ENCODE data around the gene HUNK.
A peak's percentile ranks its signal among the peaks of the same experiment; 100 is the strongest.
"Not testable (repeated sequence)": the region's sequence is repeated elsewhere in the genome, so short reads cannot be mapped to it uniquely, and the experiment has no call there.

Gene HUNK

GRCh38 chr21:31872452-31873274, at the start of gene HUNK:
Gene HUNK (plus strand): TSS chr21:31873020. CDS start chr21:31873675, 655 bp downstream.
- DNase-seq: peak; percentile 36

- no peak for DNase-seq
These were observed 42.9 kb upstream of the HUNK start for GRCh38 chr21:31829736-31830472.

GRCh38 chr21:31830701-31831100, 42.1 kb upstream of the HUNK start:
- DNase-seq: no peak

DNA sequence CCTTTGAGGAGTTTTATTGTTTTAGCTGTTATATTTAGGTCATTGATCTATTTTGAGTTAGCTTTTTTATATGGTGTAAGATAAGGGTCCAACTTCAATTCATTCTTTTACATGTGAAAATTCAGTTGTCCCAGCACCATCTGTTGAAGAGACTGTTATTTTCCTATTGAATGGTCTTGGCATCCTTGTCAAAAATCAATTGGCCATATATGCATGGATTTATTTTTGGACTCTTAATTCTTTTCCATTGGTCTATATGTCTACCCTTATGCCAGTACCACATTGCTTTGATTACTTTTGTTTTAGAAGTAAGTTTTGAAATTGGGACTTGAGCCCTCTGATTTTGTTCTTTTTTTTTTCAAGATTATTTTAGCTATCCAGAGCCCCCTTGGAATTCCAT, 35.8 kb upstream of the HUNK start:
- no peak for DNase-seq

GRCh38 chr21:31837618-31838390, 35.0 kb upstream of the HUNK start:
- no peak for DNase-seq

DNA sequence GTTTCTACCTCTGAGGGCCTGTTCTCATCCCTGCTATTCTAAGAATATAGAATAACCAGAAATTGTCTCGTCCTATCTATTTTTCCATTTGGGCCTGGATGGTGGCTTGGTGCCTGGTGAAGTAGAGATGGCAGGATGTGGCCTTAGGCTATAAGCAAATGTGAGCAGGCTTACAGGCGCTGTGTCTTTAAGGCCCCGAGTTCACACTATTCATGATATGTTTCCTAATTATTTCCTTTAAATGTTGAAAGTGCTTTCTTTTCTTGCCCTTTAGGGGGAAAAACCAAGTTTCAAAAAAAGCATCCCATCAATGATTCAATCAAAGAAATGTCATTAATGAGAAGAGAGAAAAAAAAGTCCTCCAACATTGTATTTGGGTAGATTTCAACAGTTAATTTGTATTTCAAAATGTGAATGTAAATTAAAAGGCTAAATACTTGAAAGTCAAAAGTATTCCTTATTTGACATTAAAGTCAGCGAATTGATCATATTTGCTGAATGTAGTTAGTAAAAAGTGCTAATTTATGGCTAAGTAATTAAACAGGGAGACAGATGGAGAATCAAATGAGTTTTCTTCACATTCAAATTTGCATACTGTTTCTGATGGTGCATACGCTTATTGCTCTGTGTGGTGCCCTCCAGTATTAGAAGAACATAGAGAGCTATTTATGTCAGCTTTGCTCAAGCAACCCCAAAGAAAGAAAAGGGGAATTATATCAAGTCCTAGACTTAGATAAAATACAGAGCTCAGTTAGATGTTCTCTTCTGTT, 34.0 kb upstream of the HUNK start:
- no peak for DNase-seq

GRCh38 chr21:31844206-31844605, 28.6 kb upstream of the HUNK start:
- no peak for DNase-seq

DNA sequence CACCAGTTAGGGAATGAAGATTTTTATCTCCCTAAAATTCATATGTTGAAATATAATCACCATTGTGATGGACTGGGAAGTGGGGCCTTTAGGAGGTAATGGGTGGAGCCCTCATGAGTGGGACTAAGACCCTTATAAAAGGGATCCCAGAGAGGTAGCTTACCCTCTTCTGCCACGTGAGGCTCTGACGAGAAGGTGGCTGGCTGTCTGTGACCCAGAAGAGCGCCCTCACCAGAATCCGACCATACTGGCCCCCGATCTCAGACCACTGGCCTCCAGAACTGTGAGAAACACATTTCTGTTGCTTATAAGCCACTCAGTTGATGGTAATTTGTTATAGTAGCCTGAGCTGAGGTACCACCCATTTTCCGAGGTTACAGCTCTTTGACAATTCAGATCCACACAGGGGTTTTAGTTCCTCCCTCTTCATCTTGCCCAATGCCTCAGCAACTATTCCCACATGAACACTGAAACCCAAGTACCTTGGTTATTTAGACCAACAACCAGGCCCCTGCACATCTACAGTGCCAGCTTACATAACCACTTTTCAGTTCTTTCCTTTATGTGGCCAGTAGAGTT, 27.6 kb upstream of the HUNK start:
- no peak for DNase-seq

GRCh38 chr21:31846690-31847089, 26.1 kb upstream of the HUNK start:
- no peak for DNase-seq

DNA sequence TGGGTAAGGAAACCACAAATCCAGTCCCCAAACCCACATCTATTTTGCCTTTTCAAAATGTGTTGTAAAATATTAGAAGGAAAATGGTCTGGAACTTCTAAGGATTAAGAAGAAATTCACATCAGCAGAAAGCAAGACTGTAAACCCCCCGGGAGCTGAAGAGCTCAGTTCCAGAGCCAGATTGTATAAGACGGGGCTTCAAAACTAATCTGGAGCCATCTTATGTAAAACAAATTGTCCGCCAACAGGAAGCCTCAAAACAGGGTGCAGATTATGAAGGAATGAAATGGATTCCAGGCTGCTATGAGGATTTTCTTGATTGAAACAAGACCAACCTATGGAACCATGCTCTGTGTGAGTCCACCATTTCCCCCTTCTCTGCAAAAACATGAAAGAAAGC, 25.1 kb upstream of the HUNK start:
- DNase-seq: no peak

DNA sequence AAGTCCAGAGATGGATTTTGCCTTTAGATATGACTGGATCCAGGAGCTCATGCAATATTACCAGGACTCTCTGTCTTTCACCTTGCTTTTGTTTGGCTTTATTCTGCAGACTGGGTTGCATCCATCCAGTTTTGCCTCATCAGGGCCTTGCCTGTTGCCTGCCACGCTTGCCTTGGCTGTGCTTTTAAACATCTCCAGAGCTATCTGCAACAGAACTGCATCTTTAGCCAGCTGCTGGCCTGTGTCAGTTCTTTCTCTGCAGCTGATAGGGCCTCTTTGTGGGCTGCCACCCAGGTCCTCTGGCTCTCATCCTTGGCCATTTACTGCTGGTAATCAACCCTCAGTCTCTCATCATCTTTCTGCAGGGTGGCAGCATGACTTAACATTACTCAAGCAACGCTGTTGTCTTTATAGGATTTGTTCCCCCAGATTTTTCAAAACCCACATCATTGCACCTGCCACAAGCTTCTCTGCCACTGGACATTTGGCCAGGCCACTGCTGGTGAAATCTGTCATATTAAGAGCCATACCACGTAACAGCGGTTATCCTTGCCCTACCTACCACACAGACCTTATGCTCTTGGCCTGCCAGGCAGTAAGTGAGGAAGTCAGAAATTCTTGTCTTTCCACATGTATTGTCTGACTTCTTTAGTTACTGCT, 24.4 kb upstream of the HUNK start:
- DNase-seq: no peak

DNA sequence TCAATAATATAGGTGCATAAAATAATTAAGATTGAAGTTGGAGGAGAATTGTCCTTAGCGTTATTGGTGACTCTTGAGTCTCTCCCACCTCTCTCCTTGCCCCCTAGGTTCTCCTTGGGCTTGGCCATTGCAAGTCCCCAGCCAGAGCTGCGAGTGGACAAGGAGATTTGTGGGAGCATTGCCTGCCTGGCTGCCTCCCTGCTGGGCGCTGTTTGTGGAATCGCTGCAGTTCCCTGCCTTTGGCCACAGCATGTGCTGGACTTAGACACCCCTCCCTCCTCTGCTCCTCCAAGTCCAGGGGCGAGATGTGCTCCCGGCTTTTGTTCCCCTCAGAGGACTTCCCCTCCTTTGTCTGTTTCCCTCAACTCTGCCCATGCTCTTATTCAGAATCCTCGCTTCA, 21.9 kb upstream of the HUNK start:
- no peak for DNase-seq

DNA sequence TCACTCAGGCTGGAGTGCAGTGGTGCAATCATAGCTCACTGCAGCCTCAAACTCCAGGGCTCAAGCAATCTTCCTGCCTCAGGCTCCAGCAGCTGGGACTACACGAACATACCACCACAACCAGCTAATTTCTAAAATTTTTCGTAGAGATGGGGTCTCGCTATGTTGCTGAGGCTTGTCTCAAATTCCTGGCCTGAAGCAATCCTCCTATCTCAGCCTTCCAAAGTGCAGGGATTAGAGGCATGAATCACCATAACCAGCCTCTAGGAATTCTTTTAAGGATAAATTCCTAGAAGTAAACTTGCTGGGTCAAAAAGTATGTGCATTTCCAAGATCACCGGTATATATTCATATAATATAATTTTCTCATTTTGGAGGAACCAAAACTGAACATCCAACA, 17.6 kb upstream of the HUNK start:
- DNase-seq: no peak

DNA sequence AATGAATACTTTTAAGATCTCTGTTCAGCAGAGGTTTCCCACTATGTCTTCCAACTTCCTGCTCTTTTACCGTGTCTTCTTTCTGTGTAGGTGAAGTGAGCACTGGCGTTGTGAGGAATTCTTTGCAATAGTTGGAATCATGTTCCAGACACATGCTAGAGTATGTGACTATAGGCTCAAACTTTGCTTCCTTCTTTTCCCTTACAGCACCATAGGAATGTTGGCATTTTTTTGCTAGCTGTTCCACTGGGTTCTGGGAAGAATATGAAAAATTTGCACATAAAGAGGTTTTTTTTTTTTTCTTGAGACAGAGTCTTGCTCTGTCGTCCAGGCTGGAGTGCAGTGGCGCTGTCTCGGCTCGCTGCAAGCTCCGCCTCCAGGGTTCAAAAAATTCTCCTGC, 15.7 kb upstream of the HUNK start:
- no peak for DNase-seq

- DNase-seq: not testable (repeated sequence)
These were observed 15.2 kb upstream of the HUNK start for GRCh38 chr21:31857631-31858030.

DNA sequence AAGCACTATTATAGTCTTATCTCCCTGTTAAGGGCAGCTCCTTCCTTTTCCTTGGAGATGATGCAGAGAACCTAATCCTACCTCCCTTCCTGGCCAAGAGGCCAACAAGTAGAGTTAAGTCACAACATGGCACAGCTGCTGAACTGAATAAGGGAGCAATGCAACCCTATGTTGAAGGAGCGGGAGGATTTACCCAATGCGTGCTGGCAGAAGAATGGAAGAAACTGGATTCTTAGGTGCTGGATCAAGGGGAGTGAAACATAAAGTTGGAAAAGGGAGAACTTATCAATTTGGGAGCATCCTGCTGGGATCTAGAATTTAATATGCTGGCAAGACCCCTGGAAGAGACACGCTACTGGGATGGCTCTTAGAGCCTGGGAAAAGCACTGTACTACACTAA, 12.0 kb upstream of the HUNK start:
- DNase-seq: no peak

- DNase-seq: no peak
These were observed 10.7 kb upstream of the HUNK start for GRCh38 chr21:31862078-31862477.

GRCh38 chr21:31865429-31865970, 7.3 kb upstream of the HUNK start:
- no peak for DNase-seq

- DNase-seq: peak; percentile 84
These were observed 6.7 kb upstream of the HUNK start for GRCh38 chr21:31866077-31866511.

- DNase-seq: no peak
These were observed 3.1 kb upstream of the HUNK start for GRCh38 chr21:31869750-31870149.

GRCh38 chr21:31870472-31871193, 2.2 kb upstream of the HUNK start:
- DNase-seq: no peak

All from stimulated activated CD4-positive, alpha-beta T cell treated with anti-CD3 and anti-CD28 coated beads, Interleukin-15, amount 100 ng/mL, for 24 hours (primary cell).